ENCODE data around the gene TTC31. TPM values are rescaled to one million over a fixed set of nuclear protein-coding genes. Genes with fewer than 3 reads are reported as not detected.
A peak's percentile ranks its signal among the peaks of the same experiment; 100 is the strongest.

TTC31 gene
- total RNA-seq, 1 donor from 2014 or later = 49.1 TPM

- Mint-ChIP-seq H3K9me3 (no peaks in the 10 kb centered on the region), H3K27ac (no peak overlapping the region), H3K4me1 (peaks cover 50% of the 10 kb centered on the region), H3K27me3 (peaks cover 10% of the 10 kb centered on the region), H3K4me3 (peak overlapping the region; percentile 1), H3K36me3 (ENCODE audit: low read depth) (no peaks in the 10 kb centered on the region)
- ChIA-PET POLR2A (interaction anchor here (1.0 to 3.2 kb wide), 11 partner anchors 8 to 132 kb away, joined by 3 to 24 read pairs (median 8); partner anchors contain the start of genes AUP1, C2orf81, HTRA2 and INO80B), CTCF (no interaction called here)
- no peak for ATAC-seq (ENCODE audit: low read depth)
- no peak for TF ChIP-seq CTCF (IDR thresholded peaks at IDR 0.05)
- no peak for DNase-seq
- intact Hi-C loops (cut with micrococcal nuclease) = no loop called here
These were observed 43.5 kb upstream of the TTC31 start for GRCh38 chr2:74439373-74439772.

- Mint-ChIP-seq H3K27me3 (peaks cover 15% of the 10 kb centered on the region), H3K9me3 (no peaks in the 10 kb centered on the region), H3K36me3 (ENCODE audit: low read depth) (no peaks in the 10 kb centered on the region), H3K27ac (no peak overlapping the region), H3K4me3 (peak overlapping the region; percentile 79), H3K4me1 (peaks cover 52% of the 10 kb centered on the region)
- TF ChIP-seq CTCF (IDR thresholded peaks at IDR 0.05) = no peak
- intact Hi-C loops (cut with micrococcal nuclease) = loop anchor here (1.0 kb wide), 3 partner anchors 14 to 42 kb away; partner anchors contain the start of genes C2orf81, CCDC142 and WDR54
- DNase-seq (no peak), ATAC-seq (ENCODE audit: low read depth) (no peak)
- CTCF ChIA-PET = interaction anchor here (0.6 to 1.6 kb wide), 6 partner anchors 10 to 150 kb away, joined by 3 to 6 read pairs (median 3); partner anchors contain the start of genes C2orf81, INO80B and WDR54
- POLR2A ChIA-PET = interaction anchor here (0.9 to 3.2 kb wide), 14 partner anchors 9 to 261 kb away, joined by 3 to 24 read pairs (median 5); partner anchors contain the start of genes AUP1, C2orf81, HTRA2 and INO80B
These were observed 43.0 kb upstream of the TTC31 start for GRCh38 chr2:74439803-74440377.

- Mint-ChIP-seq H3K27ac (no peak overlapping the region), H3K4me3 (peak overlapping the region; percentile 79), H3K27me3 (peaks cover 18% of the 10 kb centered on the region), H3K9me3 (no peaks in the 10 kb centered on the region), H3K36me3 (ENCODE audit: low read depth) (no peaks in the 10 kb centered on the region), H3K4me1 (peaks cover 53% of the 10 kb centered on the region)
- no peak for TF ChIP-seq CTCF (IDR thresholded peaks at IDR 0.05)
- intact Hi-C loops (cut with micrococcal nuclease) = loop anchor here (1.0 kb wide), 3 partner anchors 14 to 42 kb away; partner anchors contain the start of genes C2orf81, CCDC142 and WDR54
- POLR2A ChIA-PET = interaction anchor here (0.9 to 3.2 kb wide), 13 partner anchors 9 to 262 kb away, joined by 3 to 24 read pairs (median 5); partner anchors contain the start of genes AUP1, C2orf81, HTRA2 and INO80B
- DNase-seq (peak; percentile 73), ATAC-seq (ENCODE audit: low read depth) (peak; percentile 94)
- CTCF ChIA-PET = interaction anchor here (0.6 to 1.6 kb wide), 6 partner anchors 9 to 150 kb away, joined by 3 to 6 read pairs (median 3); partner anchors contain the start of genes C2orf81, INO80B and WDR54
These were observed 42.3 kb upstream of the TTC31 start for GRCh38 chr2:74440378-74441169.

GRCh38 chr2:74441170-74441689 lies 41.7 kb upstream of the TTC31 start:
- Mint-ChIP-seq H3K27me3 (peaks cover 18% of the 10 kb centered on the region), H3K4me1 (peaks cover 51% of the 10 kb centered on the region), H3K9me3 (no peaks in the 10 kb centered on the region), H3K36me3 (ENCODE audit: low read depth) (no peaks in the 10 kb centered on the region), H3K27ac (no peak overlapping the region), H3K4me3 (peak overlapping the region; percentile 74)
- POLR2A ChIA-PET = interaction anchor here (1.8 to 3.2 kb wide), 5 partner anchors 14 to 31 kb away, joined by 8 to 24 read pairs (median 18); partner anchors contain the start of genes C2orf81, INO80B, MRPL53 and WBP1
- intact Hi-C loops (cut with micrococcal nuclease) = no loop called here
- TF ChIP-seq CTCF (IDR thresholded peaks at IDR 0.05) = no peak
- peak; percentile 9 for ATAC-seq (ENCODE audit: low read depth)
- no peak for DNase-seq
- CTCF ChIA-PET = interaction anchor here (1.0 to 1.6 kb wide), 3 partner anchors 13 to 40 kb away, joined by 3 to 6 read pairs (median 5); partner anchors contain the start of genes C2orf81, INO80B and WDR54

All from activated B cell treated with CpG ODN at 0.5 μM for 24 hours (primary cell).